BE2C (cell line): ENCODE data around the gene RGS14.
"Not testable (repeated sequence)": the region's sequence is repeated elsewhere in the genome, so short reads cannot be mapped to it uniquely, and the experiment has no call there.

Experiments used
- DNase-seq: peaks from one replicate; pipeline ENCODE4 v3.0.0-alpha.2; 2020
- H3K27me3 ChIP-seq: fragments of 250-450 bp; sonication (Bioruptor Pico); 2 replicates; pipeline ENCODE4 v1.5.1; 2020; ENCODE audit warnings: mild to moderate bottlenecking
- H3K36me3 ChIP-seq: fragments of 250-450 bp; sonication (Bioruptor Pico); 2 replicates; pipeline ENCODE4 v1.5.1; 2020; ENCODE audit warnings: mild to moderate bottlenecking
- H3K4me1 ChIP-seq: fragments of 250-450 bp; sonication (Bioruptor Pico); 2 replicates; pipeline ENCODE4 v1.5.1; 2020
- H3K4me3 ChIP-seq: 2 replicates; pipeline ENCODE4 v1.5.1; 2011; ENCODE audit warnings: low read depth, low read length
- H3K9me3 ChIP-seq: fragments of 250-450 bp; sonication (Bioruptor Pico); 2 replicates; pipeline ENCODE4 v1.5.1; 2020
- CTCF ChIP-seq: IDR thresholded peaks from 2 replicates; pipeline ENCODE4 v1.5.1; 2012; ENCODE audit warnings: mild to moderate bottlenecking, low read depth, low read length

Gene RGS14

GRCh38 chr5:177336603-177337494 lies 20.9 kb upstream of the RGS14 start:
- no peak for DNase-seq
- no peaks in the 10 kb centered on the region for H3K27me3 ChIP-seq
- H3K36me3 ChIP-seq = peaks cover 67% of the 10 kb centered on the region
- H3K4me3 ChIP-seq = no peak overlapping the region
- TF ChIP-seq CTCF = no peak
- H3K9me3 ChIP-seq = no peaks in the 10 kb centered on the region
- peaks cover 18% of the 10 kb centered on the region for H3K4me1 ChIP-seq

GRCh38 chr5:177338251-177339106 lies 19.2 kb upstream of the RGS14 start:
- no peaks in the 10 kb centered on the region for H3K9me3 ChIP-seq
- H3K4me1 ChIP-seq = peaks cover 18% of the 10 kb centered on the region
- no peak for TF ChIP-seq CTCF
- DNase-seq = no peak
- peaks cover 63% of the 10 kb centered on the region for H3K36me3 ChIP-seq
- no peak overlapping the region for H3K4me3 ChIP-seq
- no peaks in the 10 kb centered on the region for H3K27me3 ChIP-seq

GRCh38 chr5:177339107-177339638 lies 18.6 kb upstream of the RGS14 start:
- Histone ChIP-seq H3K36me3 (peaks cover 60% of the 10 kb centered on the region), H3K9me3 (no peaks in the 10 kb centered on the region), H3K27me3 (no peaks in the 10 kb centered on the region), H3K4me1 (peaks cover 11% of the 10 kb centered on the region), H3K4me3 (no peak overlapping the region)
- no peak for TF ChIP-seq CTCF
- DNase-seq = no peak

GRCh38 chr5:177343000-177343399 lies 14.7 kb upstream of the RGS14 start:
- H3K4me1 ChIP-seq, H3K4me3 ChIP-seq, DNase-seq, H3K27me3 ChIP-seq, H3K9me3 ChIP-seq: not testable (repeated sequence)
- H3K36me3 ChIP-seq = peaks cover 44% of the 10 kb centered on the region

GRCh38 chr5:177343777-177344176 lies 13.9 kb upstream of the RGS14 start:
- Histone ChIP-seq H3K36me3 (peaks cover 37% of the 10 kb centered on the region), H3K27me3 (no peaks in the 10 kb centered on the region), H3K9me3 (no peaks in the 10 kb centered on the region), H3K4me3 (no peak overlapping the region), H3K4me1 (no peaks in the 10 kb centered on the region; the same call in 1 of the 2 replicates)
- no peak for DNase-seq
- no peak for TF ChIP-seq CTCF

- H3K36me3 ChIP-seq = peaks cover 40% of the 10 kb centered on the region
- H3K9me3 ChIP-seq = no peaks in the 10 kb centered on the region
- H3K4me1 ChIP-seq = no peaks in the 10 kb centered on the region; the same call in 1 of the 2 replicates
These were observed 12.8 kb upstream of the RGS14 start for GRCh38 chr5:177344891-177345290.

More at GRCh38 chr5:177344891-177345290, 12.8 kb upstream of the RGS14 start:
- Histone ChIP-seq H3K4me3 (no peak overlapping the region), H3K27me3 (no peaks in the 10 kb centered on the region)
- DNase-seq = no peak
- no peak for TF ChIP-seq CTCF
